Uterus (tissue), 4 donors: ENCODE results near the gene CARD11. TPM values are rescaled to one million over a fixed set of nuclear protein-coding genes. Genes with fewer than 3 reads are reported as not detected.

Source experiments
- DNase-seq, 2 donors: peaks; one replicate each; pipeline ENCODE4 v3.0.0-alpha.2; 2019 to 2020
- H3K27ac ChIP-seq, 2 donors: fragments of 200-600 bp; sonication (generic); 1 replicate in 1 of 2; 2 replicates in 1 of 2; pipeline ENCODE4 v1.5.1; 2016 to 2018
- H3K27me3 ChIP-seq, 2 donors: fragments of 200-600 bp; sonication (generic); one replicate each; pipeline ENCODE4 v1.5.1; 2018 to 2019; ENCODE audit warnings: control low read depth in 1 of 2
- H3K36me3 ChIP-seq, 2 donors: fragments of 200-600 bp; sonication (generic); one replicate each; pipeline ENCODE4 v1.5.1; 2019; ENCODE audit warnings: control low read depth in 1 of 2
- H3K4me1 ChIP-seq, 2 donors: fragments of 200-600 bp; sonication (generic); one replicate each; pipeline ENCODE4 v1.5.1; 2018 to 2019; ENCODE audit warnings: control low read depth in 1 of 2
- H3K4me3 ChIP-seq, 2 donors: fragments of 200-600 bp; sonication (generic); 1 replicate in 1 of 2; 2 replicates in 1 of 2; pipeline ENCODE4 v1.5.1; 2018 to 2019; ENCODE audit warnings: mild to moderate bottlenecking in 1 of 2
- H3K9me3 ChIP-seq, 2 donors: fragments of 200-600 bp; sonication (generic); one replicate each; pipeline ENCODE4 v1.5.1; 2019; ENCODE audit warnings: control low read depth in 1 of 2
- CTCF ChIP-seq, 4 experiments: fragments of 200-600 bp in 2 of 4; fragments of 450-650 bp in 2 of 4; sonication (generic) in 2 of 4; IDR thresholded peaks; one replicate each; pipeline ENCODE4 v1.5.1; 2016 to 2019; ENCODE audit warnings: antibody characterized with exemption in 4 of 4, mild to moderate bottlenecking in 2 of 4, moderate library complexity in 1 of 4
- POLR2A ChIP-seq, 2 donors: fragments of 450-650 bp; IDR thresholded peaks; one replicate each; pipeline ENCODE4 v1.6.1; 2016; ENCODE audit warnings: antibody characterized with exemption in 2 of 2, mild to moderate bottlenecking in 1 of 2, moderate library complexity in 1 of 2
- intact Hi-C: fragments of 100-400 bp; cut with DNase I; formaldehyde crosslinking; loops from one replicate; pipeline ENCODE4 v1.15.1; 2023; ENCODE audit warnings: low total_unique reads
- total RNA-seq, 4 donors: library from RNA; depleted of rRNA in 3 of 4; stranded (reverse); fragments of >200 nt in 3 of 4; gene quantifications; one replicate each; pipeline versions ENCODE4 v1.1.0 to v1.2.4, GENCODE V29; 2014 to 2023
- donor health status: DM: yes; HTN: yes; CAD: no.

The CARD11 gene
- total RNA-seq, 4 donors from 2014 or later: 0.95 to 1.0 TPM; not detected in 2

GRCh38 chr7:2912684-2913439 is 130.8 kb downstream of the CARD11 start:
- Histone ChIP-seq H3K4me3 (no peak overlapping the region), H3K4me1 (no peaks in the 10 kb centered on the region), H3K9me3 (no peaks in the 10 kb centered on the region), H3K36me3 (no peaks in the 10 kb centered on the region), H3K27ac (no peak overlapping the region), H3K27me3 (no peaks in the 10 kb centered on the region)
- TF ChIP-seq CTCF (IDR thresholded peaks at IDR 0.05) (no peak), POLR2A (IDR thresholded peaks at IDR 0.05) (no peak)
- intact Hi-C loops: no loop called here
- DNase-seq: no peak

GRCh38 chr7:2911466-2911865 is 132.2 kb downstream of the CARD11 start:
- H3K27me3 ChIP-seq: no peaks in the 10 kb centered on the region
- intact Hi-C loops: no loop called here
- TF ChIP-seq CTCF (IDR thresholded peaks at IDR 0.05) (no peak), POLR2A (IDR thresholded peaks at IDR 0.05) (no peak)
- H3K4me1 ChIP-seq: no peaks in the 10 kb centered on the region
- no peak overlapping the region for H3K27ac ChIP-seq
- H3K4me3 ChIP-seq: no peak overlapping the region
- H3K9me3 ChIP-seq: no peaks in the 10 kb centered on the region
- no peaks in the 10 kb centered on the region for H3K36me3 ChIP-seq
- no peak for DNase-seq

GRCh38 chr7:2909471-2910039 is 134.1 kb downstream of the CARD11 start:
- Histone ChIP-seq H3K4me3 (no peak overlapping the region), H3K9me3 (no peaks in the 10 kb centered on the region), H3K27ac (no peak overlapping the region), H3K27me3 (no peaks in the 10 kb centered on the region), H3K4me1 (no peaks in the 10 kb centered on the region), H3K36me3 (no peaks in the 10 kb centered on the region)
- no peak for DNase-seq
- TF ChIP-seq CTCF (IDR thresholded peaks at IDR 0.05) (no peak), POLR2A (IDR thresholded peaks at IDR 0.05) (no peak)
- intact Hi-C loops: no loop called here

- Histone ChIP-seq H3K27ac (no peak overlapping the region), H3K36me3 (no peaks in the 10 kb centered on the region), H3K9me3 (no peaks in the 10 kb centered on the region), H3K27me3 (no peaks in the 10 kb centered on the region), H3K4me1 (no peaks in the 10 kb centered on the region), H3K4me3 (no peak overlapping the region)
- intact Hi-C loops: no loop called here
- DNase-seq: no peak
- TF ChIP-seq POLR2A (IDR thresholded peaks at IDR 0.05) (no peak), CTCF (IDR thresholded peaks at IDR 0.05) (no peak)
Observed at GRCh38 chr7:2909043-2909442, 134.6 kb downstream of the CARD11 start.

- no peak for DNase-seq
- Histone ChIP-seq H3K27ac (no peak overlapping the region), H3K4me3 (no peak overlapping the region), H3K27me3 (no peaks in the 10 kb centered on the region), H3K9me3 (no peaks in the 10 kb centered on the region), H3K36me3 (no peaks in the 10 kb centered on the region), H3K4me1 (no peaks in the 10 kb centered on the region)
- intact Hi-C loops: no loop called here
- TF ChIP-seq POLR2A (IDR thresholded peaks at IDR 0.05) (no peak), CTCF (IDR thresholded peaks at IDR 0.05) (no peak)
Observed at GRCh38 chr7:2908103-2908683, 135.5 kb downstream of the CARD11 start.
